HepG2 (cell line): ENCODE results near the gene SGTB. TPM values are rescaled to one million over a fixed set of nuclear protein-coding genes. Genes with fewer than 3 reads are reported as not detected.

Source experiments
- ATF7 ChIP-seq, 2 experiments: fragments of 450-650 bp in 1 of 2; sonication (generic) in 1 of 2; formaldehyde crosslinking in 1 of 2; IDR thresholded peaks; 2 replicates each; pipeline versions ENCODE4 v1.4.0 to v1.6.1; 2016 to 2020; ENCODE audit warnings: antibody characterized with exemption in 1 of 2, mild to moderate bottlenecking in 1 of 2, missing genetic modification reagents in 1 of 2
- EEA1 ChIP-seq: sonication (generic); formaldehyde crosslinking; IDR thresholded peaks from 2 replicates; pipeline ENCODE4 v1.5.1; 2020; ENCODE audit warnings: mild to moderate bottlenecking, missing genetic modification reagents, borderline replicate concordance
- HOXD1 ChIP-seq: sonication (generic); formaldehyde crosslinking; IDR thresholded peaks from 2 replicates; pipeline ENCODE4 v1.5.0; 2020; ENCODE audit warnings: missing genetic modification reagents
- IRF2 ChIP-seq: IDR thresholded peaks from 2 replicates; pipeline ENCODE4 v1.6.1; 2018; ENCODE audit warnings: missing genetic modification reagents, missing compliant biosample characterization
- KDM2A ChIP-seq: sonication (generic); formaldehyde crosslinking; IDR thresholded peaks from 2 replicates; pipeline ENCODE4 v1.4.0; 2020; ENCODE audit warnings: low read depth, missing genetic modification reagents, borderline replicate concordance
- KDM3A ChIP-seq: IDR thresholded peaks from 2 replicates; pipeline ENCODE4 v1.6.1; 2018; ENCODE audit warnings: low read depth, missing compliant biosample characterization
- MAFK ChIP-seq, 2 experiments: IDR thresholded peaks in 1 of 2; conservative IDR thresholded peaks in 1 of 2; 2 replicates each; pipeline ENCODE4 v1.6.1; 2011; ENCODE audit warnings: improper control_type of control experiment in 2 of 2, low read length in 2 of 2
- MXI1 ChIP-seq: IDR thresholded peaks from 3 replicates; pipeline ENCODE4 v1.6.1; 2012; ENCODE audit warnings: low read depth, low read length, inconsistent platforms, borderline replicate concordance
- NCOA2 ChIP-seq: sonication (generic); formaldehyde crosslinking; IDR thresholded peaks from 2 replicates; pipeline ENCODE4 v1.8.0; 2022; ENCODE audit warnings: inconsistent platforms
- SALL1 ChIP-seq: sonication (generic); formaldehyde crosslinking; IDR thresholded peaks from 2 replicates; pipeline ENCODE4 v1.8.0; 2022; ENCODE audit warnings: mild to moderate bottlenecking, missing genetic modification reagents
- SNRNP70 ChIP-seq: fragments of 200-400 bp; formaldehyde crosslinking; IDR thresholded peaks from 2 replicates; pipeline ENCODE4 v1.6.1; 2017; ENCODE audit warnings: mild to moderate bottlenecking, low read depth, low read length, moderate library complexity
- TRIM24 ChIP-seq: sonication (generic); formaldehyde crosslinking; IDR thresholded peaks from 2 replicates; pipeline ENCODE4 v1.8.0; 2022; ENCODE audit warnings: mild to moderate bottlenecking, missing genetic modification reagents
- YY1 ChIP-seq: IDR thresholded peaks from 2 replicates; pipeline ENCODE4 v1.6.1; 2011; ENCODE audit warnings: low read length, low read depth, moderate library complexity, mild to moderate bottlenecking; ENCODE audit not compliant: insufficient read depth, insufficient replicate concordance
- ZNF232 ChIP-seq: sonication (generic); formaldehyde crosslinking; IDR thresholded peaks from 2 replicates; pipeline ENCODE4 v1.4.0; 2020; ENCODE audit warnings: missing genetic modification reagents, borderline replicate concordance
- ZNF264 ChIP-seq: sonication (generic); formaldehyde crosslinking; IDR thresholded peaks from 2 replicates; pipeline ENCODE4 v1.4.0; 2020; ENCODE audit warnings: missing genetic modification reagents
- ZNF883 ChIP-seq: sonication (generic); formaldehyde crosslinking; IDR thresholded peaks from 2 replicates; pipeline ENCODE4 v1.5.1; 2020; ENCODE audit warnings: mild to moderate bottlenecking, missing genetic modification reagents; ENCODE audit errors: not compliant biosample characterization
- polyA plus RNA-seq, 8 experiments: library from polyadenylated mRNA; depleted of rRNA in 3 of 8; stranded (reverse) in 7 of 8; unstranded in 1 of 8; fragments of >200 nt; fragmentation: Illumina TruSeq in 4 of 8; extraction: Trizol in 4 of 8; gene quantifications; 2 replicates each; pipeline versions ENCODE4 v1.2.1 to v1.2.3, GENCODE V29; 2011 to 2016; ENCODE audit warnings: low read depth in 4 of 8, missing spikeins in 1 of 8, mixed read lengths in 1 of 8; ENCODE audit not compliant: insufficient read depth in 1 of 8
- total RNA-seq, 5 experiments: library from RNA; depleted of rRNA; stranded (reverse); fragments of >200 nt; fragmentation: Illumina TruSeq; extraction: Trizol; gene quantifications; 2 replicates each; pipeline ENCODE4 v1.2.3, GENCODE V29; 2016; ENCODE audit warnings: low read depth in 1 of 5
- TF ChIP-seq, protein P1 (sequence below): sonication (generic); formaldehyde crosslinking; IDR thresholded peaks from 2 replicates; pipeline ENCODE4 v1.5.0; 2020; ENCODE audit warnings: missing genetic modification reagents
- TF ChIP-seq, protein P2 (sequence below): sonication (generic); formaldehyde crosslinking; IDR thresholded peaks from 2 replicates; pipeline ENCODE4 v1.5.1; 2020; ENCODE audit warnings: missing genetic modification reagents, mild to moderate bottlenecking, borderline replicate concordance
- TF ChIP-seq, protein P3 (sequence below): sonication (generic); formaldehyde crosslinking; IDR thresholded peaks from 2 replicates; pipeline ENCODE4 v1.4.0; 2020; ENCODE audit warnings: missing genetic modification reagents
- TF ChIP-seq, protein P4 (sequence below): sonication (generic); formaldehyde crosslinking; IDR thresholded peaks from 2 replicates; pipeline ENCODE4 v1.4.0; 2020; ENCODE audit warnings: missing genetic modification reagents
- TF ChIP-seq, protein P5 (sequence below): sonication (generic); formaldehyde crosslinking; IDR thresholded peaks from 2 replicates; pipeline ENCODE4 v1.8.1; 2023; ENCODE audit warnings: mild to moderate bottlenecking, missing genetic modification reagents
- TF ChIP-seq, protein P6 (sequence below): sonication (generic); formaldehyde crosslinking; IDR thresholded peaks from 2 replicates; pipeline ENCODE4 v1.8.0; 2022; ENCODE audit warnings: mild to moderate bottlenecking, missing genetic modification reagents, borderline replicate concordance

Gene SGTB
- total and polyA plus RNA-seq, 2 of the 13 experiments (the other 11 are each of a cell fraction or from before 2014, with no cell fraction given), result 5.2 to 11.2 TPM

DNA sequence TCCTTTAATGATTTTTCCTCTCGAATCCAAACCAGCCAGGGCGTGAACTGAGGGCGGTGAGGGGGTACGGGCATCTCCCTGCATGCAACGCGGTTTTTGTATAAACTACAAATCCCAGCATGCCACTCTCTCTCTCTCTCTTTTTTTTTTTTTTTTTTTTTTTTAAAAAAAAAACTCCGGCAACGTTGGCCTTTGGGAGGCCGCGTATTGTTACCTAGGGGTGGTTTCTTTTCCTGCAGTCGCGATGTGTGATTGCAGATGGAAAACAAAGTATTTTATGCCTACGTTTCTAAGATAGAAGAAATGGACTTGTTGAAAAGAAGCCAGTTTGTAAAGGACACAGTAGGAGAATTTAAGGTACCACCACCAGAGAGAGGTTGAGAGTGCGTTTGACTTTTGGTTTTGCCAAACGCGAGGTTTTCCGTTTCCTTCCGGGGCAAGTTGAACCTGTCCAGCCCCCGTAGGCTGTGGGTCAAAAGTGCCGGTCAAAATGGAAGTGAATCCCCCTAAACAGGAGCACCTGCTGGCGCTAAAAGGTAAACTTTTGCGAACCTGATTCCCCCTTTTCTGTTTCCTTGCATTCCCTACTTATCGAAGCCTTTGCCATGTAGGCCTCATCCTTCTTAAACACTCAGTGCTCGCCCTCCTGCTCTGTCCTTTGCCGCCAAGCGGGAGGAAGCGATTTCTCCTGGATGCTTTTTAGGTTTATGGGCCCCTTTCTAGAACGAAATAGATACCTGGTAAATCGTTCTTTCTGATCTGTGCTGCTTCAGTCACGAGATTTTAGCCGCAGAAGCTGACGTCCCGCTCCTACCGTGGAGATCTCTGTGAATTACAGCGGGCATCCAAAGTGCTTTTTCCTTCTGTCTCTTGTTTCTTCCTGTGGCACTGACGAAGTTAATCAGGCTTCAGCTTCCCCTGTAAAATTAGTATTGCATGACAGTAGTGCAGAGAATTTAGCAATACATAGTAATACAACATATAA is 97.0 kb downstream of the SGTB start, which contains the start of the genes SHLD3 and TRAPPC13 (continued):
- TF ChIP-seq, protein P1, sequence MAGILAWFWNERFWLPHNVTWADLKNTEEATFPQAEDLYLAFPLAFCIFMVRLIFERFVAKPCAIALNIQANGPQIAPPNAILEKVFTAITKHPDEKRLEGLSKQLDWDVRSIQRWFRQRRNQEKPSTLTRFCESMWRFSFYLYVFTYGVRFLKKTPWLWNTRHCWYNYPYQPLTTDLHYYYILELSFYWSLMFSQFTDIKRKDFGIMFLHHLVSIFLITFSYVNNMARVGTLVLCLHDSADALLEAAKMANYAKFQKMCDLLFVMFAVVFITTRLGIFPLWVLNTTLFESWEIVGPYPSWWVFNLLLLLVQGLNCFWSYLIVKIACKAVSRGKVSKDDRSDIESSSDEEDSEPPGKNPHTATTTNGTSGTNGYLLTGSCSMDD (CRISPR knock-in tag), result no peak
- TF ChIP-seq, protein P2, sequence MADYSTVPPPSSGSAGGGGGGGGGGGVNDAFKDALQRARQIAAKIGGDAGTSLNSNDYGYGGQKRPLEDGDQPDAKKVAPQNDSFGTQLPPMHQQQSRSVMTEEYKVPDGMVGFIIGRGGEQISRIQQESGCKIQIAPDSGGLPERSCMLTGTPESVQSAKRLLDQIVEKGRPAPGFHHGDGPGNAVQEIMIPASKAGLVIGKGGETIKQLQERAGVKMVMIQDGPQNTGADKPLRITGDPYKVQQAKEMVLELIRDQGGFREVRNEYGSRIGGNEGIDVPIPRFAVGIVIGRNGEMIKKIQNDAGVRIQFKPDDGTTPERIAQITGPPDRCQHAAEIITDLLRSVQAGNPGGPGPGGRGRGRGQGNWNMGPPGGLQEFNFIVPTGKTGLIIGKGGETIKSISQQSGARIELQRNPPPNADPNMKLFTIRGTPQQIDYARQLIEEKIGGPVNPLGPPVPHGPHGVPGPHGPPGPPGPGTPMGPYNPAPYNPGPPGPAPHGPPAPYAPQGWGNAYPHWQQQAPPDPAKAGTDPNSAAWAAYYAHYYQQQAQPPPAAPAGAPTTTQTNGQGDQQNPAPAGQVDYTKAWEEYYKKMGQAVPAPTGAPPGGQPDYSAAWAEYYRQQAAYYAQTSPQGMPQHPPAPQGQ (CRISPR knock-in tag), result no peak
- TF ChIP-seq ATF7 (IDR thresholded peaks at IDR 0.05) (no peak), ATF7 (CRISPR knock-in tag; IDR thresholded peaks at IDR 0.05) (no peak), YY1 (peak; percentile 82), ZNF232 (CRISPR knock-in tag) (no peak), HOXD1 (CRISPR knock-in tag) (no peak), SALL1 (CRISPR knock-in tag) (peak; percentile 34; the same call in 1 of the 2 replicates), EEA1 (no peak), IRF2 (peak; percentile 86; the same call in 1 of the 2 replicates), ZNF264 (peak; percentile 53; the same call in 1 of the 2 replicates), MXI1 (peak; percentile 23; the same call in 1 of the 3 replicates), TRIM24 (CRISPR knock-in tag) (no peak), SNRNP70 (no peak), KDM3A (CRISPR knock-in tag) (0 out of 2 replicates have a peak, but pooled peaks have one; percentile 59), ZNF883 (CRISPR knock-in tag) (no peak), MAFK (conservative IDR thresholded peaks at IDR 0.05 in 1 of 2, IDR thresholded peaks at IDR 0.05 in 1 of 2; ENCODE audit: low read length in 2 of 2) (no peak), KDM2A (CRISPR knock-in tag) (peak; percentile 47; the same call in 1 of the 2 replicates), NCOA2 (no peak; the same call in 1 of the 2 replicates)
- TF ChIP-seq, protein P3, sequence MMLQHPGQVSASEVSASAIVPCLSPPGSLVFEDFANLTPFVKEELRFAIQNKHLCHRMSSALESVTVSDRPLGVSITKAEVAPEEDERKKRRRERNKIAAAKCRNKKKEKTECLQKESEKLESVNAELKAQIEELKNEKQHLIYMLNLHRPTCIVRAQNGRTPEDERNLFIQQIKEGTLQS (CRISPR knock-in tag), result no peak
- TF ChIP-seq, protein P4, sequence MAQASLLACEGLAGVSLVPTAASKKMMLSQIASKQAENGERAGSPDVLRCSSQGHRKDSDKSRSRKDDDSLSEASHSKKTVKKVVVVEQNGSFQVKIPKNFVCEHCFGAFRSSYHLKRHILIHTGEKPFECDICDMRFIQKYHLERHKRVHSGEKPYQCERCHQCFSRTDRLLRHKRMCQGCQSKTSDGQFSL (CRISPR knock-in tag), result no peak
- TF ChIP-seq, protein P5, sequence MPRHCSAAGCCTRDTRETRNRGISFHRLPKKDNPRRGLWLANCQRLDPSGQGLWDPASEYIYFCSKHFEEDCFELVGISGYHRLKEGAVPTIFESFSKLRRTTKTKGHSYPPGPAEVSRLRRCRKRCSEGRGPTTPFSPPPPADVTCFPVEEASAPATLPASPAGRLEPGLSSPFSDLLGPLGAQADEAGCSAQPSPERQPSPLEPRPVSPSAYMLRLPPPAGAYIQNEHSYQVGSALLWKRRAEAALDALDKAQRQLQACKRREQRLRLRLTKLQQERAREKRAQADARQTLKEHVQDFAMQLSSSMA (CRISPR knock-in tag), result no peak
- TF ChIP-seq, protein P6, sequence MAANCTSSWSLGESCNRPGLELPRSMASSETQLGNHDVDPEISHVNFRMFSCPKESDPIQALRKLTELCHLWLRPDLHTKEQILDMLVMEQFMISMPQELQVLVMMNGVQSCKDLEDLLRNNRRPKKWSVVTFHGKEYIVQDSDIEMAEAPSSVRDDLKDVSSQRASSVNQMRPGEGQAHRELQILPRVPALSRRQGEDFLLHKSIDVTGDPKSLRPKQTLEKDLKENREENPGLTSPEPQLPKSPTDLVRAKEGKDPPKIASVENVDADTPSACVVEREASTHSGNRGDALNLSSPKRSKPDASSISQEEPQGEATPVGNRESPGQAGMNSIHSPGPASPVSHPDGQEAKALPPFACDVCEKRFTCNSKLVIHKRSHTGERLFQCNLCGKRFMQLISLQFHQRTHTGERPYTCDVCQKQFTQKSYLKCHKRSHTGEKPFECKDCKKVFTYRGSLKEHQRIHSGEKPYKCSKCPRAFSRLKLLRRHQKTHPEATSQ, result no peak
